GM12873 (cell line): ENCODE results near the gene SMAD6.

ENCODE experiments used
- TF ChIP-seq, protein P1 (sequence below): IDR thresholded peaks from 2 replicates; pipeline ENCODE4 v1.5.1; 2012; ENCODE audit warnings: low read depth, mild to moderate bottlenecking, moderate library complexity, low read length, control low read depth; ENCODE audit not compliant: insufficient read depth; ENCODE audit errors: missing control alignments

SMAD6 gene

DNA sequence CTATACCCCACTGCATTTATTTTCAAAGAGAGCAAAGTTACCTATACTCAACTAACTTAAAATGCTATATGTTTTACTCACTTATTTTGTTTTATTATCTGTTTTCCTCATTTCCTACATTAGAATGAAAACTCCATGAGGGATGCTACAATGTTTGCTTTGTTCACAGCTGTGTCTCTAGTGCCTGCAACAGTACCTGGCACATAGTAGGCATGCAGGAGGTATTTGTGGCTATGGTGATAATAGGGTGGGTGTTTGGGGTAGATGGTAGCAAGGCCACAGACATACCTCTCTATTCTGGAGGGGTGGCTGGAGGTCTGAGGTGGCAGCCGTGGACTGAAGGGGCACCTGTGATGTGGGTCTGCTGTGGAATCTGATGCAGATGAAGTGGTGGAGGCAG, 24.7 kb upstream of the SMAD6 start:
- TF ChIP-seq, protein P1, sequence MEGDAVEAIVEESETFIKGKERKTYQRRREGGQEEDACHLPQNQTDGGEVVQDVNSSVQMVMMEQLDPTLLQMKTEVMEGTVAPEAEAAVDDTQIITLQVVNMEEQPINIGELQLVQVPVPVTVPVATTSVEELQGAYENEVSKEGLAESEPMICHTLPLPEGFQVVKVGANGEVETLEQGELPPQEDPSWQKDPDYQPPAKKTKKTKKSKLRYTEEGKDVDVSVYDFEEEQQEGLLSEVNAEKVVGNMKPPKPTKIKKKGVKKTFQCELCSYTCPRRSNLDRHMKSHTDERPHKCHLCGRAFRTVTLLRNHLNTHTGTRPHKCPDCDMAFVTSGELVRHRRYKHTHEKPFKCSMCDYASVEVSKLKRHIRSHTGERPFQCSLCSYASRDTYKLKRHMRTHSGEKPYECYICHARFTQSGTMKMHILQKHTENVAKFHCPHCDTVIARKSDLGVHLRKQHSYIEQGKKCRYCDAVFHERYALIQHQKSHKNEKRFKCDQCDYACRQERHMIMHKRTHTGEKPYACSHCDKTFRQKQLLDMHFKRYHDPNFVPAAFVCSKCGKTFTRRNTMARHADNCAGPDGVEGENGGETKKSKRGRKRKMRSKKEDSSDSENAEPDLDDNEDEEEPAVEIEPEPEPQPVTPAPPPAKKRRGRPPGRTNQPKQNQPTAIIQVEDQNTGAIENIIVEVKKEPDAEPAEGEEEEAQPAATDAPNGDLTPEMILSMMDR: no peak

DNA sequence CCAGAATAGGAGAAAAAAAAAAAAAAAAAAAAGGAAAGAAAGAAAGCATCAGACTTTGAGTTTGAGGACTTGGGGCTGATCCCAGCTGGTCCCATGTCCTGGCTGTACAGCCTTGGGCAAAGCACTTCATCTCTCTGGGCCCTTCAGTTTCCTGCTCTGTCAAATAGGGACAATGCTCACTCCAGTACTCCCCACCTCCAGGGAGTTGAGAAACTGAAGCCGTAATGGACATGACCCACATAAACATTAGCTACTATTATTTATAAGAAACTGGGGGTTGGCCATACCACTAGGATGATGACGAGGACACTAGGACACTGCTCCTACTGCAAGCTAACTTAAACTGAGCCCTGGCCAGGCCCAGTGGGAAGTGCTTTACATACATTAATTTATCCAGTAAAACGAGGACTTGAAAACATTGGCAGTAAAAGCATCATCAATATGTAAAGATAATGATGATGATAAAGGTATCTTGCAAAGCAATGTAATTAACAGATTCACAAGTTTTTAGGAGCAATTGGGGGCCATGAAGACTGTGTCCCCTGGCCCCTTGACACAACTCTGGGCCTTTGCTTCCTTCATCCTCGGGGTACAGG, 22.9 kb upstream of the SMAD6 start:
- TF ChIP-seq, protein P1: no peak

DNA sequence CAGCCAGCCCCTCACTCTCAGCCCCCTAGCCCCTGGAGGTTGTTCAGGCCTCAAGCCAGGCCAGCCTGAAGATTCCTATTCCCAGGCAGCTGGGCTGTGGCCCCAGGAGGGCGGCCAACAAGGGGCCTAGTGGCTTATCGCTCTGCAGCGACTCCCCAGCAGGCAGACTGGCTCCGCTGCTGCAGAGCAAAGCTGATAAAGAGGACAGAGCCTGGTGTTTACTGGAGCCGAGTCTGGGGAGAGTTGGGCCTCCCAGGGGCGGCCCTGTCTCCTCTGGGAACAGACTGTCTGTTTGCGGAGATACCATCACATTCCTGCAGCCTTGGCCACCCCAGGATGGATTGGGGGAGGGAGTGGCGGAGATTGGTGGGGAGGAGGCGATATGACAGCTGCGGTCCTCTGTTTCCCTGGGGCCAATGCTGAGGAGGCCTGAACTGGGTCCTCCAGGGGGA, 22.4 kb upstream of the SMAD6 start:
- TF ChIP-seq, protein P1: no peak

DNA sequence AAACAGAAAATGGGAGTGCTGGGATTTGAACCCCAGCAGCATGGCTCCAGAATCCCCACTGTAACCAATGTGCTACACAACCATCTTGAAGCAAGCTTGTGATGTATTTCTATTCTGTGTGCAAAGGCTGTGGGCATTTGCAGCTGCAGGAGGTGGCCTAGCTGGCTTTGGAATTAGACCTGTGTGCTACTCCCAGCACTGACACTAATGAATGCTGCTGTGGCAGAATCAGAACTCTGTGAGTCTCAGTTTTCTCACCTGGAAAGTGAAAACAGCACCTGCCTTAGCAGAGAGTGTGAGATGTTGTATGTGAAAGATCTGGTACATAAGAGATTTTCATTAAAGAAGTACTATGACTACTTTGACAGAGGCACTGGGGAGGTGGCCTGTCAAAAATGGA, 21.5 kb upstream of the SMAD6 start:
- TF ChIP-seq, protein P1: no peak

DNA sequence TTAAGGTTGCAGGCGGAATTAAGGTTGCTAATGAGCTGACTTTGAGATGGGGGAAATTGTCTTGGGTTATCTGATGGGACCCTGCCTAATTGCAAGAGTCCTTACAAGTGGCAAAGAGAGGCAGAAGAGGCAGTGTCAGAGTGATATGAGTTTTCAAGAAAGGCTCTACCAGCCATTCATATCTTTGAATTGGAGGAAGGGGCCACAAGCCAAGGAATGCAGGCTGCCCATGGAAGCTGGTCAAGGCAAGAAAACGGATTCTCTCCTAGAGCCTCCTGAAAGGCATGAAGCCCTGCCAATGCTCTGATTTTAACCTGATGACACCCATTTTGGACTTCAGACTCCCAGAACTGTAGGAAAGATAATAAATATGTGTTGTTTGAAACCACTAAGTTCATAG, 20.6 kb upstream of the SMAD6 start:
- TF ChIP-seq, protein P1: no peak

DNA sequence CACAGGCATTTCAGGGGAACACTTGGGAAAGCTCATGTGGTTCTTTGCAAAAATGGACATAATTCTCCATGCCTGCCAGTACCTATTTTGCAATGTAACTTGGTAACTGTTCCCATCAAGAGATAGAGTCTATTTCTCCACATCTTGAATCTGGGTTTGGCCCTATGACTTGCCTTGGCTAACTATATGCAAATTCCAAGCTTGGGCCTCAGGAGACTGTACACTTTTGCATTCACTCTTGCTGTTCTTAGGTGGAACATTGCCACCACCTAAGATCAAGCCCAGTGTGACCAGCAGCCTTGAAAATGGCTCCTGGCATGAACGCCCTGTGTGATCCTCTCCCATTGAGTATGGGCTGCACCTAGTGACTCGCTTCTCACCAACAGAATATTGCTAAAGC, 19.8 kb upstream of the SMAD6 start:
- TF ChIP-seq, protein P1: no peak

DNA sequence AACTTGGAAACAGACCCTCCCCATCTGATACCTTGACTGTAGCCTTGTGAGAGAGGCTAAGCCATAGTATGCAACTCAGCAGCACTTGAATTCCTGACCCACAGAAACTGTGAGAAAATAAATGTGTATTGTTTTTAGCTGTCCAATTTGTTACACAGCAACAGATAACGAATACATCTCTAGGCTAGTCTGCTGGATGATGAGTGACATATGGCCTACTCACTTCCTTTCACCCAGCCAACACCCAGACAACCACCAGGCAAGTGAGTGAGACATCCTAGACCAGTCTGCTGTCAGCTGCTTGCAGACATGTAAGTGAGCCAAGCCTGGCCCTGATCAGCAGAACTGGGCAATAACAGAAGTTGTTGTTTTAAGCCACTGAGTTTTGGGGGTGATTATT, 19.2 kb upstream of the SMAD6 start:
- TF ChIP-seq, protein P1: no peak
